ENCODE measurements around the gene ATP1B1. TPM values are rescaled to one million over a fixed set of nuclear protein-coding genes. Genes with fewer than 3 reads are reported as not detected.

Gene ATP1B1
- total RNA-seq, 1 donor from 2014 or later = 25.2 TPM

DNA sequence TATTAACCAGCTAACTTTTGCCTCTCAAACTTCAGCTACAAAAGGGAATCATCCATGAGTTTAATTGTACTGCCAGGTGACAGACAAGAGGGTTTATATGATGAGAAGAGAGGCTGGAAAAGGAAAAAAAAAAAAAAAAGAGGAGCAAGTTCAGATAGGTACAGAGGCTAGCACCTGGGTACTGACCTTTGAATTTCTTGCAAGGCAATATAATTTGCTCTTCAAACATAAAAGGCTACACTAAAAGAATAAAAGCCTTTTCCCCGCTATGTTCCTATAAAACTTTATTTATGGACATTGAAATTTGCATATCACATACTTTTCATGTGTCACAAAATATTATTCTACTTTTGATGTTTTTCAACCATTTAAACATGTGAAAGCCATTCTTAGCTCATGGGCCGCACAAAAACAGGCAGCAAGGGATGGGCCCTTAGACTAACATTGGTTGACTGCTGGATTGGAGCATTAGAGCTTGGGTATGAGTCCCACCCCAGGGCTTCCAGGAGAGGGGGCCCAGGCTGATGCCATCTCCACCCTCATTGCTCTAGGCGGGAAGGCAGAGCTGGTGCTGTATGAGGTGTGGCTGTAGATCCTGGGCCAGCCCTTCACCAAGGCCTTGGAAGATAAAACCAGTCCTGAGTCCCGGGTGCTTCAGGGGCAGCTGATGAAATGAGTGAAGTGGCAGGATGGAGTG, 44.3 kb downstream of the ATP1B1 start:
- TF ChIP-seq, protein P1, sequence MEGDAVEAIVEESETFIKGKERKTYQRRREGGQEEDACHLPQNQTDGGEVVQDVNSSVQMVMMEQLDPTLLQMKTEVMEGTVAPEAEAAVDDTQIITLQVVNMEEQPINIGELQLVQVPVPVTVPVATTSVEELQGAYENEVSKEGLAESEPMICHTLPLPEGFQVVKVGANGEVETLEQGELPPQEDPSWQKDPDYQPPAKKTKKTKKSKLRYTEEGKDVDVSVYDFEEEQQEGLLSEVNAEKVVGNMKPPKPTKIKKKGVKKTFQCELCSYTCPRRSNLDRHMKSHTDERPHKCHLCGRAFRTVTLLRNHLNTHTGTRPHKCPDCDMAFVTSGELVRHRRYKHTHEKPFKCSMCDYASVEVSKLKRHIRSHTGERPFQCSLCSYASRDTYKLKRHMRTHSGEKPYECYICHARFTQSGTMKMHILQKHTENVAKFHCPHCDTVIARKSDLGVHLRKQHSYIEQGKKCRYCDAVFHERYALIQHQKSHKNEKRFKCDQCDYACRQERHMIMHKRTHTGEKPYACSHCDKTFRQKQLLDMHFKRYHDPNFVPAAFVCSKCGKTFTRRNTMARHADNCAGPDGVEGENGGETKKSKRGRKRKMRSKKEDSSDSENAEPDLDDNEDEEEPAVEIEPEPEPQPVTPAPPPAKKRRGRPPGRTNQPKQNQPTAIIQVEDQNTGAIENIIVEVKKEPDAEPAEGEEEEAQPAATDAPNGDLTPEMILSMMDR (conservative IDR thresholded peaks at IDR 0.05) = no peak
- no peaks in the 10 kb centered on the region for H3K36me3 Mint-ChIP-seq (ENCODE audit: low read depth)
- H3K27ac Mint-ChIP-seq (ENCODE audit: unreplicated experiment) = no peak overlapping the region
- H3K9me3 Mint-ChIP-seq = no peaks in the 10 kb centered on the region
- H3K27me3 Mint-ChIP-seq (ENCODE audit: low read depth) = no peaks in the 10 kb centered on the region
- no peak for DNase-seq (ENCODE audit: low read depth, low spot score)
- no peak overlapping the region for H3K4me3 Mint-ChIP-seq
- H3K4me1 Mint-ChIP-seq = peaks cover 8% of the 10 kb centered on the region

DNA sequence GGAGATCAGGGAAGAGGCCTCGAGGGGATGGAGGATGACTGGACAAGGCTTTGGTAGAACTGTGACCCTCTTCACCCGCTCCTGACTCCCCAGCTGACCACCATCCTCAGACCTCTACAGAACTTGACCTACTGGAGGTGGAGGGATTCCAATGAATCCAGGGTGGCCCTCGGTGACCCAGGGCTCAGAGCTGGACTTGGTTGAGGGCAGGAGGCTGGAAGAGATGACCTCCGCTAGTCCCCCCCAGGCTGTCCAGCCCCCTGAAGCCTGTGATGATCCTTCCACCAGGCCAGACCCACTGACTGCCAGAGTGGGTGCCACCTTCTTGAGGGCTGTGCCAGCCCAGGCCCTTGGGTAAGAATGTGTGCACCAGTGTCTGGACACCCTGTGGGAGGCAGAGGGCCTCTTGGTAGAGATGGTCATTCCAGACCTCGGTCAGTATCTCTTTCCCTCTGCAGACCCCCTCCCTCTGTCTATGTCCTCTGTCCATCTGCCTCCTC, 44.9 kb downstream of the ATP1B1 start:
- H3K27ac Mint-ChIP-seq (ENCODE audit: unreplicated experiment) = no peak overlapping the region
- TF ChIP-seq, protein P1 (conservative IDR thresholded peaks at IDR 0.05) = no peak
- no peaks in the 10 kb centered on the region for H3K9me3 Mint-ChIP-seq
- no peaks in the 10 kb centered on the region for H3K27me3 Mint-ChIP-seq (ENCODE audit: low read depth)
- H3K4me3 Mint-ChIP-seq = no peak overlapping the region
- H3K36me3 Mint-ChIP-seq (ENCODE audit: low read depth) = no peaks in the 10 kb centered on the region
- H3K4me1 Mint-ChIP-seq = peaks cover 8% of the 10 kb centered on the region
- DNase-seq (ENCODE audit: low read depth, low spot score) = no peak

DNA sequence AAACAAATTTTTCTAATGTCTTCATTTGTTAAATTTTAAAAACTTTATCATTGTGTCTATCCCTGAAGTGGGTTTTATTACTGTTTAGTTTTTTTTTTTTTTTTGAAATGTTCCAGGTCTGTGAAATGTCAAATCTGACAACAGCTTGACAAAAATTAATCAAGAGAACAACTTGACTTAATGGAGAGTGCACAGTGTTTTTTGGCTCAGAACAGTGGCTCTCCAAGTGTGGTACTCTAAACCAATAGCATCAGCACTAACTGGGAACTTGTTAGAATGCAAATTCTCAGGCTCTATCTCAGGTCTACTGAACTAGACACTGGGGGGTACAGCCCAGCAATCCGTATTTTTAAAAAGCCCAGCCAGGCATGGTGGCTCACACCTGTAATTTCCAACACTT, 49.2 kb downstream of the ATP1B1 start:
- H3K27ac Mint-ChIP-seq (ENCODE audit: unreplicated experiment) = no peak overlapping the region
- TF ChIP-seq, protein P1 (conservative IDR thresholded peaks at IDR 0.05) = no peak
- H3K4me1 Mint-ChIP-seq = peaks cover 7% of the 10 kb centered on the region
- no peaks in the 10 kb centered on the region for H3K36me3 Mint-ChIP-seq (ENCODE audit: low read depth)
- no peak for DNase-seq (ENCODE audit: low read depth, low spot score)
- no peaks in the 10 kb centered on the region for H3K9me3 Mint-ChIP-seq
- no peaks in the 10 kb centered on the region for H3K27me3 Mint-ChIP-seq (ENCODE audit: low read depth)
- no peak overlapping the region for H3K4me3 Mint-ChIP-seq

DNA sequence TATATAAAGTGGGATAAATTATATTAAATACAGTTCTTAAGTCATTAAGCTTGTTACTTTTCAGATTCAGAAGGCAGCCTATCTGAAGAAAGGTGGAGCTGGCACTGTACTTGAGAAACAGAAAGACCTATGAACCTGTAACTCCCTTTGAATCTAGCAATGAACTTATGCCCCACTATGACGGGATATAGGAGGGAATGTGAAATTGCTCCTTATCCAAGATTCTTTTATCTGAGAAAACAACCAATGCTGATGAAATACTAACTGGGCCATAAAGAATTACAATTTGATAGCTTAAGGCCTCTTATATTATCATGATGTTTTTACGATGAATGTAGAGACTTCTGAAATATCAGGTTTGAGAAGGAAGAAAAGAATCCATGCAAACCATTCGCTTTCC, 50.1 kb downstream of the ATP1B1 start:
- H3K36me3 Mint-ChIP-seq (ENCODE audit: low read depth) = no peaks in the 10 kb centered on the region
- no peaks in the 10 kb centered on the region for H3K27me3 Mint-ChIP-seq (ENCODE audit: low read depth)
- H3K27ac Mint-ChIP-seq (ENCODE audit: unreplicated experiment) = no peak overlapping the region
- H3K9me3 Mint-ChIP-seq = no peaks in the 10 kb centered on the region
- H3K4me1 Mint-ChIP-seq = peaks cover 7% of the 10 kb centered on the region
- no peak overlapping the region for H3K4me3 Mint-ChIP-seq
- TF ChIP-seq, protein P1 (conservative IDR thresholded peaks at IDR 0.05) = no peak
- no peak for DNase-seq (ENCODE audit: low read depth, low spot score)

DNA sequence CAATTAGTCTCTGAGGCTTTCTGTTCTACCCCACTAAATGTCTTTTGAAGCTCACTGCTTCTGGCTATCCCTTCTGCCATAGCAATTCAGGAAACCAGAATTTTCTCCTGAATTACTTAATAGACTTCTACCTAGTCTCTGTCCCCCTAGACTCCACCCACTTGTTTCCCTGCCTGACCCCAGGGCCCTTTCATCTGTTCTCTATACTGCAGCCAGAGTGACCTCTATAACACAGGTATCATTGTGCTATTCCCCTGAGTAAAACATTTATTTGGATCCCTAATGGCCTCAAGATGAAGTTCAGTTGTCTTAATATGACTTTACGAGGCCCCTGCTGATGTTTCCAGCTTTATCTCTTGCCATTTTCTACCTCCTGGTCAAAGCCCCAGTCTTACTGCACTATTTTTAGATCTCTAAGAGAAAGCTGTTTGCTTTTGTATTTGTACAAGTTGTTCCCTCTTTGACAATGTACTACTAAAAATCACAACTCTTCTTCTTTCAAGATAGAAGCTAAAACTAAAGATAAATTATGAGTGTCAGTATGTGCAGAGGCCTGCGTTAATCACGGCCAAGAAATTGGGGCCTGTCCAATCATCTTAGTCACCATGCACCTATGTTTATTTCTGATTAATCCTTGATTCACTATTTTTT, 54.5 kb downstream of the ATP1B1 start:
- Mint-ChIP-seq H3K27ac (ENCODE audit: unreplicated experiment) (no peak overlapping the region), H3K4me3 (no peak overlapping the region), H3K36me3 (ENCODE audit: low read depth) (no peaks in the 10 kb centered on the region), H3K4me1 (peaks cover 14% of the 10 kb centered on the region), H3K27me3 (ENCODE audit: low read depth) (no peaks in the 10 kb centered on the region), H3K9me3 (no peaks in the 10 kb centered on the region)
- TF ChIP-seq, protein P1 (conservative IDR thresholded peaks at IDR 0.05) = no peak
- DNase-seq (ENCODE audit: low read depth, low spot score) = no peak

Data from neural crest cell (in vitro differentiated cells).